HL-60 (cell line): ENCODE measurements around the gene POLG2.

ENCODE experiments used
- POLR2AphosphoS5 ChIP-seq: IDR thresholded peaks from 2 replicates; pipeline ENCODE4 v1.6.1; 2012; ENCODE audit warnings: low read depth
- SPI1 ChIP-seq: IDR thresholded peaks from 2 replicates; pipeline ENCODE4 v1.6.1; 2012; ENCODE audit warnings: low read depth, mild to moderate bottlenecking, borderline replicate concordance
- TF ChIP-seq, protein P1 (sequence below): IDR thresholded peaks from one replicate; pipeline ENCODE4 v1.5.1; 2011; ENCODE audit warnings: low read length, control low read depth, inconsistent platforms; ENCODE audit not compliant: insufficient read depth

DNA sequence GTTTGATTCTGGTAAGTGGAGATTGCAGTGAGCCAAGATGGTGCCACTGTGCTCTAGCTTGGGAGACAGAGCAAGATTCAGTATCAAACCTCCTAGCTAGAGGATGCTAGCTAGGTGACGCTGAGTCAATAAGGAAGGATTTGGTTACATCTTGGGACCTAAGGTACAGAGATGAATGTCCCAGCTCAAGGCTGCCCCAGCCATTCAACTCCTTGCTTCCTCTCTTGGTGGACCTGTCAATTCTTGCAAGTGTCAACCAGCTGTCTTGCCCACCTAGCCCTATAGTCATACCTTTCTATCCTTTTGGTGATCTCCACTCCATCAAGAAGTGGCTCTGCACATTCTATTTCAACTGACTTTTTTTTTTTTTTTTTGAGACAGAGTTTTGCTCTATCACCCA, 49.3 kb downstream of the POLG2 start:
- TF ChIP-seq, protein P1, sequence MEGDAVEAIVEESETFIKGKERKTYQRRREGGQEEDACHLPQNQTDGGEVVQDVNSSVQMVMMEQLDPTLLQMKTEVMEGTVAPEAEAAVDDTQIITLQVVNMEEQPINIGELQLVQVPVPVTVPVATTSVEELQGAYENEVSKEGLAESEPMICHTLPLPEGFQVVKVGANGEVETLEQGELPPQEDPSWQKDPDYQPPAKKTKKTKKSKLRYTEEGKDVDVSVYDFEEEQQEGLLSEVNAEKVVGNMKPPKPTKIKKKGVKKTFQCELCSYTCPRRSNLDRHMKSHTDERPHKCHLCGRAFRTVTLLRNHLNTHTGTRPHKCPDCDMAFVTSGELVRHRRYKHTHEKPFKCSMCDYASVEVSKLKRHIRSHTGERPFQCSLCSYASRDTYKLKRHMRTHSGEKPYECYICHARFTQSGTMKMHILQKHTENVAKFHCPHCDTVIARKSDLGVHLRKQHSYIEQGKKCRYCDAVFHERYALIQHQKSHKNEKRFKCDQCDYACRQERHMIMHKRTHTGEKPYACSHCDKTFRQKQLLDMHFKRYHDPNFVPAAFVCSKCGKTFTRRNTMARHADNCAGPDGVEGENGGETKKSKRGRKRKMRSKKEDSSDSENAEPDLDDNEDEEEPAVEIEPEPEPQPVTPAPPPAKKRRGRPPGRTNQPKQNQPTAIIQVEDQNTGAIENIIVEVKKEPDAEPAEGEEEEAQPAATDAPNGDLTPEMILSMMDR: no peak
- TF ChIP-seq POLR2AphosphoS5 (no peak), SPI1 (no peak)
